K562 (cell line): ENCODE measurements around the gene FRMPD2. TPM values are rescaled to one million over a fixed set of nuclear protein-coding genes. Genes with fewer than 3 reads are reported as not detected.

Experiments
- ATAC-seq: fragments of 200-7000 bp; cut with Tn5 transposase; 3 replicates; pipeline ENCODE4 v1.9.1; 2020; ENCODE audit warnings: moderate library complexity
- BruUV-seq: library from RNA; stranded (reverse); fragments of 400-500 nt; replicated peaks from 2 replicates; lab custom pipeline; 2021; lab: Mats Ljungman, UMichigan
- CTCF ChIA-PET: fragments of 300-600 bp; formaldehyde crosslinking; extraction: SDS; loops from one replicate; lab custom pipeline; 2021; ENCODE audit warnings: low intra/inter-chr PET ratio; lab: Yijun Ruan, JAX
- POLR2A ChIA-PET: fragments of 300-600, 350-650 bp; sonication (Branson Sonifier 250); formaldehyde crosslinking; extraction: SDS; loops from one replicate; lab custom pipeline; 2021; ENCODE audit warnings: antibody characterized with exemption, inconsistent platforms; lab: Yijun Ruan, JAX
- DNase-seq, 4 experiments: peaks; one replicate each; pipeline versions ENCODE4 v3.0.0 to v3.0.0-alpha.2; 2011 to 2018; ENCODE audit warnings: low spot score in 3 of 4, mixed read lengths in 3 of 4; ENCODE audit errors: extremely low read depth in 1 of 4
- FAIRE-seq: peaks from 2 replicates; lab custom pipeline; 2011; peaks lifted over from hg19 to GRCh38; lab: Jason Lieb, UNC
- H2AFZ ChIP-seq: 2 replicates; pipeline ENCODE4 v1.6.0; 2011; ENCODE audit warnings: low read depth, low read length, control low read depth, inconsistent platforms
- H3K27ac ChIP-seq: fragments of 200-600 bp; 3 replicates; pipeline ENCODE4 v1.8.0; 2011; ENCODE audit warnings: low read depth, mild to moderate bottlenecking, control low read depth, inconsistent platforms, low read length, moderate library complexity, mixed read lengths; ENCODE audit errors: extremely low read depth
- H3K27me3 ChIP-seq, 2 experiments: fragments of 300-600 bp in 1 of 2; 2 replicates in 1 of 2; 3 replicates in 1 of 2; pipeline versions ENCODE4 v1.6.0 to v1.8.0; 2011; ENCODE audit warnings: inconsistent platforms in 2 of 2, low read length in 2 of 2, mild to moderate bottlenecking in 1 of 2, mixed read lengths in 1 of 2, moderate library complexity in 1 of 2; ENCODE audit not compliant: control insufficient read depth in 2 of 2, insufficient read depth in 2 of 2
- H3K36me3 ChIP-seq: fragments of 300-600 bp; 3 replicates; pipeline ENCODE4 v1.8.0; 2011; ENCODE audit warnings: mild to moderate bottlenecking, low read length, inconsistent platforms; ENCODE audit not compliant: control insufficient read depth, insufficient read depth
- H3K4me1 ChIP-seq, 2 experiments: fragments of 200-600 bp in 1 of 2; replicated peaks in 1 of 2; 2 replicates in 1 of 2; 3 replicates in 1 of 2; pipeline versions ENCODE4 v1.5.1 to v1.8.0; 2011; ENCODE audit warnings: inconsistent platforms in 2 of 2, low read length in 2 of 2, mild to moderate bottlenecking in 1 of 2, mixed read lengths in 1 of 2, moderate library complexity in 1 of 2; ENCODE audit not compliant: control insufficient read depth in 2 of 2, insufficient read depth in 2 of 2
- H3K4me2 ChIP-seq: 2 replicates; pipeline ENCODE4 v1.6.1; 2011; ENCODE audit warnings: low read length, control low read depth, inconsistent platforms, mixed read lengths; ENCODE audit not compliant: insufficient read depth
- H3K4me3 ChIP-seq: fragments of 200-600 bp; sonication (generic), shearing (Covaris generic); 2 replicates; pipeline ENCODE4 v1.5.1; 2016; ENCODE audit warnings: control low read depth, inconsistent platforms
- H3K79me2 ChIP-seq: fragments of 200-600 bp; 3 replicates; pipeline ENCODE4 v1.8.0; 2011; ENCODE audit warnings: low read length, inconsistent platforms; ENCODE audit not compliant: control insufficient read depth, insufficient read depth
- H3K9ac ChIP-seq, 2 experiments: 2 replicates each; pipeline versions ENCODE4 v1.6.0 to v1.6.1; 2011; ENCODE audit warnings: low read depth in 2 of 2, low read length in 2 of 2, control low read depth in 1 of 2, inconsistent platforms in 1 of 2, mild to moderate bottlenecking in 1 of 2, mixed read lengths in 1 of 2; ENCODE audit not compliant: insufficient read depth in 1 of 2
- H3K9me1 ChIP-seq: one replicate; pipeline ENCODE4 v1.6.0; 2011; ENCODE audit warnings: inconsistent platforms, mild to moderate bottlenecking, low read length, moderate library complexity; ENCODE audit not compliant: control insufficient read depth, insufficient read depth
- H3K9me3 ChIP-seq: replicated peaks from 2 replicates; pipeline ENCODE4 v1.5.1; 2011; ENCODE audit warnings: low read depth, low read length, inconsistent platforms; ENCODE audit not compliant: control insufficient read depth, insufficient read depth
- H4K20me1 ChIP-seq: replicated peaks from 2 replicates; pipeline ENCODE4 v1.6.1; 2011; ENCODE audit warnings: low read length, inconsistent platforms, mixed read lengths; ENCODE audit not compliant: control insufficient read depth, insufficient read depth
- BCLAF1 ChIP-seq, 2 experiments: fragments of 450-650 bp in 1 of 2; IDR thresholded peaks; 2 replicates each; pipeline ENCODE4 v1.6.1; 2011 to 2017; ENCODE audit warnings: low read depth in 2 of 2, antibody characterized with exemption in 1 of 2, borderline replicate concordance in 1 of 2, low read length in 1 of 2, mild to moderate bottlenecking in 1 of 2, mixed read lengths in 1 of 2; ENCODE audit not compliant: control insufficient read depth in 1 of 2
- COPS2 ChIP-seq: fragments of 450-650 bp; conservative IDR thresholded peaks from 2 replicates; pipeline ENCODE4 v1.6.1; 2016; ENCODE audit warnings: mild to moderate bottlenecking, moderate library complexity
- MEF2D ChIP-seq: conservative IDR thresholded peaks from 2 replicates; pipeline ENCODE4 v1.6.1; 2016; ENCODE audit warnings: low read depth, missing genetic modification characterization, missing compliant biosample characterization
- PTTG1 ChIP-seq: fragments of 450-650 bp; IDR thresholded peaks from 2 replicates; pipeline ENCODE4 v1.6.1; 2016; ENCODE audit warnings: low read depth, mild to moderate bottlenecking, missing genetic modification characterization, missing compliant biosample characterization
- TCF15 ChIP-seq: fragments of 250-450 bp; sonication (Bioruptor Pico); IDR thresholded peaks from 2 replicates; pipeline ENCODE4 v1.8.0; 2022; ENCODE audit warnings: moderate library complexity, mild to moderate bottlenecking, inconsistent platforms
- ZBTB11 ChIP-seq, 3 experiments: fragments of 200-800 bp in 1 of 3; fragments of 250-450 bp in 1 of 3; fragments of 450-650 bp in 1 of 3; sonication (Bioruptor Pico) in 1 of 3; sonication (Bioruptor generic) in 1 of 3; formaldehyde crosslinking in 1 of 3; IDR thresholded peaks; 2 replicates each; pipeline versions ENCODE4 v1.6.1 to v1.8.0; 2016 to 2022; ENCODE audit warnings: mild to moderate bottlenecking in 2 of 3, missing genetic modification characterization in 2 of 3, missing compliant biosample characterization in 1 of 3, moderate library complexity in 1 of 3
- ZBTB2 ChIP-seq: fragments of 450-650 bp; IDR thresholded peaks from 2 replicates; pipeline ENCODE4 v1.6.1; 2016; ENCODE audit warnings: antibody characterized with exemption
- ZNF75A ChIP-seq: fragments of 450-650 bp; formaldehyde crosslinking; IDR thresholded peaks from 2 replicates; pipeline ENCODE4 v1.4.0; 2020; ENCODE audit warnings: mild to moderate bottlenecking
- WGBS: fragments of 100-300 bp; shearing (Covaris generic); methylation state at CpG from one replicate; pipeline ENCODE4 v1.1.6; 2016; ENCODE audit warnings: low coverage, mixed read lengths; ENCODE audit not compliant: insufficient coverage; ENCODE audit errors: missing lambda C conversion rate; 5-methylcytosine and 5-hydroxymethylcytosine counted together
- in situ Hi-C: fragments of 300-500 bp; cut with MboI; formaldehyde crosslinking; loops from 4 replicates; pipeline ENCODE4 v1.15.0; 2018; ENCODE audit warnings: inconsistent platforms, mixed read lengths
- intact Hi-C: fragments of 100-400 bp; cut with micrococcal nuclease; formaldehyde crosslinking; loops from 2 replicates; pipeline ENCODE4 v1.14.2; 2022
- polyA plus RNA-seq, 8 experiments: library from polyadenylated mRNA; depleted of rRNA in 4 of 8; stranded (reverse) in 5 of 8; unstranded in 3 of 8; fragments of >200 nt; fragmentation: Nextera tagmentation in 2 of 8; fragmentation: Illumina TruSeq in 1 of 8; extraction: Ambion mirVana in 2 of 8; extraction: Trizol in 1 of 8; gene quantifications; 2 replicates each; pipeline versions ENCODE4 v1.2.1 to v1.2.3, GENCODE V29; 2011 to 2014; ENCODE audit warnings: inconsistent platforms in 1 of 8, missing spikeins in 1 of 8
- total RNA-seq, 7 experiments: library from RNA; depleted of rRNA in 6 of 7; stranded (reverse); fragments of >200 nt in 6 of 7; fragmentation: Illumina TruSeq in 2 of 7; extraction: Trizol in 2 of 7; gene quantifications; 2 replicates each; pipeline versions ENCODE4 v1.2.1 to v1.2.3, GENCODE V29; 2011 to 2021; ENCODE audit warnings: low replicate concordance in 1 of 7
- TF ChIP-seq, protein P1 (sequence below): fragments of 250-450 bp; sonication (Bioruptor Pico); IDR thresholded peaks from 2 replicates; pipeline ENCODE4 v1.4.0; 2020; ENCODE audit warnings: mild to moderate bottlenecking, moderate library complexity

FRMPD2 gene
- total and polyA plus RNA-seq, 9 of the 15 experiments (the other 6 are each of a cell fraction or from before 2014, with no cell fraction given), result 0.12 to 0.95 (median 0.33) TPM

DNA sequence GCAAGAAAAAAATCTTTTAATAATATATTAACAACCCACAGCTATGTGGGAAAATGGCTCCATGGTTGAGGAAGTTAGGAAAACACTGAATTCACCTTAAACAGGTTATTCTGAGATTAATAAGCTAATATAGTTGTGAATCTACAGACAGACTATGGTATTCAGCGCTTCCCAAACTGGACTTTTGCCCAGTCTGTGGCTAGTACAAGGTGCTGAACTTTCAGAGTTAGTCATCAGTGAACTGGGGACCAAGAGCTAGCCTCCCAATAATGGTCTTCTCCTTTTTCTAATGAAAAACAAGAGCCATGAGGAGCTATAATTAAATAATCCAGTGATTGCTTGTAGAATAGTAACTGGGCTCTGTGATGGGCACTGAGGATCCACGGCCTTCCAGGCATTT is 65.3 kb downstream of the FRMPD2 start:
- intact Hi-C loops (no loop called here), in situ Hi-C loops (no loop called here)
- no peak overlapping the region for H3K4me2 ChIP-seq
- no peak for TF ChIP-seq PTTG1 (tag)
- no peak for TF ChIP-seq TCF15
- no peak for TF ChIP-seq MEF2D (tag)
- no peak for TF ChIP-seq COPS2
- TF ChIP-seq, protein P1, sequence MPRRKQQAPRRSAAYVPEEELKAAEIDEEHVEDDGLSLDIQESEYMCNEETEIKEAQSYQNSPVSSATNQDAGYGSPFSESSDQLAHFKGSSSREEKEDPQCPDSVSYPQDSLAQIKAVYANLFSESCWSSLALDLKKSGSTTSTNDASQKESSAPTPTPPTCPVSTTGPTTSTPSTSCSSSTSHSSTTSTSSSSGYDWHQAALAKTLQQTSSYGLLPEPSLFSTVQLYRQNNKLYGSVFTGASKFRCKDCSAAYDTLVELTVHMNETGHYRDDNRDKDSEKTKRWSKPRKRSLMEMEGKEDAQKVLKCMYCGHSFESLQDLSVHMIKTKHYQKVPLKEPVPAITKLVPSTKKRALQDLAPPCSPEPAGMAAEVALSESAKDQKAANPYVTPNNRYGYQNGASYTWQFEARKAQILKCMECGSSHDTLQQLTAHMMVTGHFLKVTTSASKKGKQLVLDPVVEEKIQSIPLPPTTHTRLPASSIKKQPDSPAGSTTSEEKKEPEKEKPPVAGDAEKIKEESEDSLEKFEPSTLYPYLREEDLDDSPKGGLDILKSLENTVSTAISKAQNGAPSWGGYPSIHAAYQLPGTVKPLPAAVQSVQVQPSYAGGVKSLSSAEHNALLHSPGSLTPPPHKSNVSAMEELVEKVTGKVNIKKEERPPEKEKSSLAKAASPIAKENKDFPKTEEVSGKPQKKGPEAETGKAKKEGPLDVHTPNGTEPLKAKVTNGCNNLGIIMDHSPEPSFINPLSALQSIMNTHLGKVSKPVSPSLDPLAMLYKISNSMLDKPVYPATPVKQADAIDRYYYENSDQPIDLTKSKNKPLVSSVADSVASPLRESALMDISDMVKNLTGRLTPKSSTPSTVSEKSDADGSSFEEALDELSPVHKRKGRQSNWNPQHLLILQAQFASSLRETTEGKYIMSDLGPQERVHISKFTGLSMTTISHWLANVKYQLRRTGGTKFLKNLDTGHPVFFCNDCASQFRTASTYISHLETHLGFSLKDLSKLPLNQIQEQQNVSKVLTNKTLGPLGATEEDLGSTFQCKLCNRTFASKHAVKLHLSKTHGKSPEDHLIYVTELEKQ (CRISPR knock-in tag), result no peak
- no peak for TF ChIP-seq BCLAF1 (IDR thresholded peaks at IDR 0.05; ENCODE audit: borderline replicate concordance in 1 of 2, control insufficient read depth in 1 of 2, low read depth in 2 of 2, low read length in 1 of 2)
- no peak for TF ChIP-seq ZBTB2
- TF ChIP-seq ZBTB11 (CRISPR knock-in tag; IDR thresholded peaks at IDR 0.05), result no peak
- TF ChIP-seq ZNF75A, result no peak

More for the DNA sequence above, 65.3 kb downstream of the FRMPD2 start:
- POLR2A ChIA-PET, result no interaction called here
- H4K20me1 ChIP-seq, result no peaks in the 10 kb centered on the region
- CTCF ChIA-PET, result no interaction called here
- DNase-seq (no peak), ATAC-seq (no peak), FAIRE-seq (no peak)
- H3K9ac ChIP-seq, result no peak overlapping the region
- H3K79me2 ChIP-seq, result no peaks in the 10 kb centered on the region
- BruUV-seq, result no TSS peak
- H3K4me1 ChIP-seq, result no peaks in the 10 kb centered on the region
- H3K36me3 ChIP-seq, result no peaks in the 10 kb centered on the region
- no peak overlapping the region for H2AFZ ChIP-seq
- no peak overlapping the region for H3K4me3 ChIP-seq
- no peak overlapping the region for H3K27ac ChIP-seq
- peaks cover 2 to 23% of the 10 kb centered on the region in 2 experiments; a peak in 3 of 5 replicates for H3K27me3 ChIP-seq
- 0% methylated on average over 2 of the region's 2 CpGs for WGBS
- no peaks in the 10 kb centered on the region for H3K9me3 ChIP-seq
- H3K9me1 ChIP-seq, result no peaks in the 10 kb centered on the region
